A549 (cell line): ENCODE results near the gene MAP6.

Experiments
- CHD2 ChIP-seq: fragments of 150-350 bp; IDR thresholded peaks from 2 replicates; pipeline ENCODE4 v1.6.1; 2014; ENCODE audit warnings: low read length; ENCODE audit not compliant: partially characterized antibody
- CTCF ChIP-seq: fragments of >200 bp; sonication (Bioruptor Twin); formaldehyde crosslinking; IDR thresholded peaks from 3 replicates; pipeline ENCODE4 v1.5.1; 2016
- EP300 ChIP-seq, 2 experiments: fragments of >200 bp; sonication (Bioruptor Twin); formaldehyde crosslinking; IDR thresholded peaks; 2 replicates in 1 of 2; 3 replicates in 1 of 2; pipeline ENCODE4 v1.6.1; 2016 to 2017
- MAFK ChIP-seq: fragments of 450-650 bp; IDR thresholded peaks from 2 replicates; pipeline ENCODE4 v1.6.1; 2014; ENCODE audit not compliant: partially characterized antibody
- MAX ChIP-seq: IDR thresholded peaks from 2 replicates; pipeline ENCODE4 v1.6.1; 2012
- MYC ChIP-seq: IDR thresholded peaks from 2 replicates; pipeline ENCODE4 v1.6.1; 2012; ENCODE audit warnings: mild to moderate bottlenecking, inconsistent platforms, low read length, improper control_type of control experiment, borderline replicate concordance
- NPAS2 ChIP-seq: fragments of 250-450 bp; sonication (Bioruptor Pico); IDR thresholded peaks from 2 replicates; pipeline ENCODE4 v1.8.0; 2022; ENCODE audit warnings: mild to moderate bottlenecking, moderate library complexity, borderline replicate concordance
- PHF8 ChIP-seq: fragments of 200-600 bp; sonication (generic); IDR thresholded peaks from 2 replicates; pipeline ENCODE4 v1.6.1; 2016; ENCODE audit warnings: low read depth, mild to moderate bottlenecking, antibody characterized with exemption, moderate library complexity, borderline replicate concordance
- POLR2A ChIP-seq: IDR thresholded peaks from 2 replicates; pipeline ENCODE4 v1.6.1; 2012; ENCODE audit warnings: mild to moderate bottlenecking, low read length
- USF2 ChIP-seq: fragments of 450-650 bp; IDR thresholded peaks from 2 replicates; pipeline ENCODE4 v1.6.1; 2014; ENCODE audit warnings: antibody characterized with exemption

- no peak for TF ChIP-seq NPAS2 (CRISPR knock-in tag)
- no peak for TF ChIP-seq CTCF
- TF ChIP-seq MAX: no peak
- no peak for TF ChIP-seq PHF8
- no peak for TF ChIP-seq POLR2A
- TF ChIP-seq USF2: no peak
- TF ChIP-seq MAFK: no peak
- no peak for TF ChIP-seq MYC
- no peak for TF ChIP-seq EP300 (IDR thresholded peaks at IDR 0.05)
- no peak for TF ChIP-seq CHD2
Observed at GRCh38 chr11:75667831-75668450, 897 bp downstream of the MAP6 start.
